GM12891 (cell line): ENCODE data around the gene SPON2.

Experiments used
- POLR2A ChIP-seq: IDR thresholded peaks from 2 replicates; pipeline ENCODE4 v1.6.1; 2011; ENCODE audit warnings: low read depth, low read length, control low read depth
- POLR2AphosphoS5 ChIP-seq: IDR thresholded peaks from 2 replicates; pipeline ENCODE4 v1.6.1; 2011; ENCODE audit warnings: low read depth, low read length, control low read depth
- SPI1 ChIP-seq: IDR thresholded peaks from 2 replicates; pipeline ENCODE4 v1.6.1; 2011; ENCODE audit warnings: low read depth, low read length, control low read depth
- TAF1 ChIP-seq: IDR thresholded peaks from 2 replicates; pipeline ENCODE4 v1.6.1; 2011; ENCODE audit warnings: low read depth, low read length, control low read depth

- no peak for TF ChIP-seq POLR2A
- TF ChIP-seq TAF1: no peak
- TF ChIP-seq SPI1: no peak
- no peak for TF ChIP-seq POLR2AphosphoS5
Measured at GRCh38 chr4:1152290-1152689, 20.1 kb downstream of the SPON2 start.
